Activated T-cell treated with anti-CD3 and anti-CD28 coated beads, Interleukin-2, amount 50 U/mL, for 1 hour (primary cell): ENCODE measurements around the gene DPP6.

Source experiments
- DNase-seq: peaks from one replicate; pipeline ENCODE4 v3.0.0-alpha.2; 2020

Gene DPP6

GRCh38 chr7:154345093-154345492 is 292.9 kb downstream of the DPP6 start:
- DNase-seq = no peak

GRCh38 chr7:154347700-154348266 is 295.6 kb downstream of the DPP6 start:
- no peak for DNase-seq

GRCh38 chr7:154350892-154351291 is 298.7 kb downstream of the DPP6 start:
- DNase-seq = no peak

- no peak for DNase-seq
Measured at GRCh38 chr7:154353355-154353767, 301.2 kb downstream of the DPP6 start.

GRCh38 chr7:154364170-154364569 is 312.0 kb downstream of the DPP6 start:
- DNase-seq = no peak

GRCh38 chr7:154371424-154371823 is 319.2 kb downstream of the DPP6 start:
- no peak for DNase-seq

GRCh38 chr7:154372011-154372601 is 319.9 kb downstream of the DPP6 start:
- no peak for DNase-seq

- no peak for DNase-seq
Measured at GRCh38 chr7:154373956-154374355, 321.8 kb downstream of the DPP6 start.

- no peak for DNase-seq
Measured at GRCh38 chr7:154375956-154376355, 323.8 kb downstream of the DPP6 start.

- no peak for DNase-seq
Measured at GRCh38 chr7:154380771-154381170, 328.6 kb downstream of the DPP6 start.

- no peak for DNase-seq
Measured at GRCh38 chr7:154383045-154383444, 330.8 kb downstream of the DPP6 start.

GRCh38 chr7:154385214-154385613 is 333.0 kb downstream of the DPP6 start:
- no peak for DNase-seq

GRCh38 chr7:154387252-154387651 is 335.1 kb downstream of the DPP6 start:
- no peak for DNase-seq

GRCh38 chr7:154388412-154388811 is 336.2 kb downstream of the DPP6 start:
- DNase-seq = no peak

- DNase-seq = no peak
Measured at GRCh38 chr7:154388999-154389398, 336.8 kb downstream of the DPP6 start.

- no peak for DNase-seq
Measured at GRCh38 chr7:154390961-154391360, 338.8 kb downstream of the DPP6 start.

- no peak for DNase-seq
Measured at GRCh38 chr7:154394804-154395203, 342.6 kb downstream of the DPP6 start.

GRCh38 chr7:154406312-154406711 is 354.1 kb downstream of the DPP6 start:
- DNase-seq = no peak

GRCh38 chr7:154409703-154410311 is 357.6 kb downstream of the DPP6 start:
- DNase-seq = no peak

- no peak for DNase-seq
Measured at GRCh38 chr7:154412105-154412504, 359.9 kb downstream of the DPP6 start.

- no peak for DNase-seq
Measured at GRCh38 chr7:154415709-154416399, 363.7 kb downstream of the DPP6 start.

- no peak for DNase-seq
Measured at GRCh38 chr7:154416714-154417113, 364.5 kb downstream of the DPP6 start.

GRCh38 chr7:154419344-154419743 is 367.1 kb downstream of the DPP6 start:
- DNase-seq = no peak

- no peak for DNase-seq
Measured at GRCh38 chr7:154423231-154423630, 371.0 kb downstream of the DPP6 start.
